ENCODE measurements around the gene TMEM161B.

The TMEM161B gene

GRCh38 chr5:88287302-88287701, 18.7 kb upstream of the TMEM161B start:
- TF ChIP-seq CTCF (IDR thresholded peaks at IDR 0.05; ENCODE audit: low read depth, low read length) (no peak), MAX (IDR thresholded peaks at IDR 0.05; ENCODE audit: low read depth, low read length) (no peak), POLR2A (IDR thresholded peaks at IDR 0.05; ENCODE audit: extremely low read depth, insufficient read length) (no peak)
- no peak for DNase-seq (ENCODE audit: low read depth)
- no peak overlapping the region for H3K4me3 ChIP-seq (ENCODE audit: low read depth, low read length)

- TF ChIP-seq CTCF (IDR thresholded peaks at IDR 0.05; ENCODE audit: low read depth, low read length) (no peak), POLR2A (IDR thresholded peaks at IDR 0.05; ENCODE audit: extremely low read depth, insufficient read length) (no peak), MYC (IDR thresholded peaks at IDR 0.05; ENCODE audit: low read depth, low read length) (no peak), MAX (IDR thresholded peaks at IDR 0.05; ENCODE audit: low read depth, low read length) (no peak)
- no peak overlapping the region for H3K4me3 ChIP-seq (ENCODE audit: low read depth, low read length)
- no peak for DNase-seq (ENCODE audit: low read depth)
These were observed 15.0 kb upstream of the TMEM161B start for GRCh38 chr5:88283690-88284089.

- no peak for TF ChIP-seq POLR2A (IDR thresholded peaks at IDR 0.05; ENCODE audit: extremely low read depth, insufficient read length)
- TF ChIP-seq CTCF (IDR thresholded peaks at IDR 0.05; ENCODE audit: low read depth, low read length) = no peak
- no peak for TF ChIP-seq MYC (IDR thresholded peaks at IDR 0.05; ENCODE audit: low read depth, low read length)
- TF ChIP-seq MAX (IDR thresholded peaks at IDR 0.05; ENCODE audit: low read depth, low read length) = no peak
- no peak overlapping the region for H3K4me3 ChIP-seq (ENCODE audit: low read depth, low read length)
These were observed 12.7 kb upstream of the TMEM161B start for GRCh38 chr5:88281322-88281721.

GRCh38 chr5:88279584-88279983, 10.9 kb upstream of the TMEM161B start:
- TF ChIP-seq MAX (IDR thresholded peaks at IDR 0.05; ENCODE audit: low read depth, low read length) (no peak), CTCF (IDR thresholded peaks at IDR 0.05; ENCODE audit: low read depth, low read length) (no peak), MYC (IDR thresholded peaks at IDR 0.05; ENCODE audit: low read depth, low read length) (no peak), POLR2A (IDR thresholded peaks at IDR 0.05; ENCODE audit: extremely low read depth, insufficient read length) (no peak)
- H3K4me3 ChIP-seq (ENCODE audit: low read depth, low read length) = no peak overlapping the region
- DNase-seq (ENCODE audit: low read depth) = peak; percentile 22

More at GRCh38 chr5:88281322-88281721, 12.7 kb upstream of the TMEM161B start:
- DNase-seq (ENCODE audit: low read depth) = no peak

- TF ChIP-seq MAX (IDR thresholded peaks at IDR 0.05; ENCODE audit: low read depth, low read length) (no peak), POLR2A (IDR thresholded peaks at IDR 0.05; ENCODE audit: extremely low read depth, insufficient read length) (no peak), CTCF (IDR thresholded peaks at IDR 0.05; ENCODE audit: low read depth, low read length) (no peak), MYC (IDR thresholded peaks at IDR 0.05; ENCODE audit: low read depth, low read length) (no peak)
- no peak for DNase-seq (ENCODE audit: low read depth)
- no peak overlapping the region for H3K4me3 ChIP-seq (ENCODE audit: low read depth, low read length)
These were observed 7.7 kb upstream of the TMEM161B start for GRCh38 chr5:88276378-88276777.

- TF ChIP-seq MYC (IDR thresholded peaks at IDR 0.05; ENCODE audit: low read depth, low read length) (no peak), CTCF (IDR thresholded peaks at IDR 0.05; ENCODE audit: low read depth, low read length) (no peak), POLR2A (IDR thresholded peaks at IDR 0.05; ENCODE audit: extremely low read depth, insufficient read length) (no peak), MAX (IDR thresholded peaks at IDR 0.05; ENCODE audit: low read depth, low read length) (no peak)
- H3K4me3 ChIP-seq (ENCODE audit: low read depth, low read length) = no peak overlapping the region
- no peak for DNase-seq (ENCODE audit: low read depth)
These were observed 6.9 kb upstream of the TMEM161B start for GRCh38 chr5:88275581-88275980.
